GM12872 (cell line): ENCODE data around the gene ANXA6.

Experiments
- TF ChIP-seq, protein P1 (sequence below): IDR thresholded peaks from 3 replicates; pipeline ENCODE4 v1.5.1; 2011; ENCODE audit warnings: low read depth, mild to moderate bottlenecking, low read length, moderate library complexity; ENCODE audit not compliant: insufficient read depth

The ANXA6 gene

GRCh38 chr5:151105561-151105960 is 52.0 kb downstream of the ANXA6 start:
- TF ChIP-seq, protein P1, sequence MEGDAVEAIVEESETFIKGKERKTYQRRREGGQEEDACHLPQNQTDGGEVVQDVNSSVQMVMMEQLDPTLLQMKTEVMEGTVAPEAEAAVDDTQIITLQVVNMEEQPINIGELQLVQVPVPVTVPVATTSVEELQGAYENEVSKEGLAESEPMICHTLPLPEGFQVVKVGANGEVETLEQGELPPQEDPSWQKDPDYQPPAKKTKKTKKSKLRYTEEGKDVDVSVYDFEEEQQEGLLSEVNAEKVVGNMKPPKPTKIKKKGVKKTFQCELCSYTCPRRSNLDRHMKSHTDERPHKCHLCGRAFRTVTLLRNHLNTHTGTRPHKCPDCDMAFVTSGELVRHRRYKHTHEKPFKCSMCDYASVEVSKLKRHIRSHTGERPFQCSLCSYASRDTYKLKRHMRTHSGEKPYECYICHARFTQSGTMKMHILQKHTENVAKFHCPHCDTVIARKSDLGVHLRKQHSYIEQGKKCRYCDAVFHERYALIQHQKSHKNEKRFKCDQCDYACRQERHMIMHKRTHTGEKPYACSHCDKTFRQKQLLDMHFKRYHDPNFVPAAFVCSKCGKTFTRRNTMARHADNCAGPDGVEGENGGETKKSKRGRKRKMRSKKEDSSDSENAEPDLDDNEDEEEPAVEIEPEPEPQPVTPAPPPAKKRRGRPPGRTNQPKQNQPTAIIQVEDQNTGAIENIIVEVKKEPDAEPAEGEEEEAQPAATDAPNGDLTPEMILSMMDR = no peak

DNA sequence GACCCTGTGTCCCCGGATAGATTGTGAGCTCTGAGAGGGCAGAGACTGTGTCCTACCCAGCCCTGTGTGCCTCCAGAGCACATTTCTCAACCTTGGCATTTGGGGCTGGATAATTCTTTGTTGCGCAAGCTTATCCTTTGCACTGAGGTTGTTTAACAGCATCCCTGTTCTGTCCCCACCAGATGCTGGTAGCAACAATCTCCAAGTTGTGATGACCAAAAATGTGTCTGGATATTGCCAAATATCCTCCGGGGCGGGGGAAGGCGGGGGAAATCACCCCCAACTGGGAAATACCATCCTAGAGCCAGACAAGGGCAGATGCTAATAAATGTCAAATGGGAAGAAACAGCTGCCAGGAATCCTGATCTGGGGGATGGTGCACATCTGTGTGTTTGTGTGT is 52.8 kb downstream of the ANXA6 start:
- TF ChIP-seq, protein P1 = no peak

DNA sequence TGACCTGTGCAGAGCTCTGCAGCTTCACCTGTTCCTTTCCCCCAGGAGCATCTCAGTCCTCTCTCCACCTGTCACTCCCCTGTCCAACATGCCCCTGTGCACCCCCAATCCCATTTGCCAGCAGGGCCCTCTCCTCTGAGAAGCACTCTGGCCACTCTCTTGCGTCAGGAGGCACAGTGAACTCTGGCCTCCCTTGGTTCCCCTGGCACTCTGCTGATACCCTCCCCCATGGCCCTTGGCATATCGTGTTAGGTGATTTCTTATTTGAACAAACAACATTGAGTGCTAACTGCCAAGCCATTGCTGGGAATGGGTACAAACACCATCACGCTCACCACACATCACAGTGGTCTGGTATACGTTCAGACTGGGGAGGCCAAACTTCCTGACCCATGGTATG is 55.8 kb downstream of the ANXA6 start:
- TF ChIP-seq, protein P1 = no peak

- TF ChIP-seq, protein P1 = no peak
Measured at GRCh38 chr5:151101151-151101550, 56.4 kb downstream of the ANXA6 start.

DNA sequence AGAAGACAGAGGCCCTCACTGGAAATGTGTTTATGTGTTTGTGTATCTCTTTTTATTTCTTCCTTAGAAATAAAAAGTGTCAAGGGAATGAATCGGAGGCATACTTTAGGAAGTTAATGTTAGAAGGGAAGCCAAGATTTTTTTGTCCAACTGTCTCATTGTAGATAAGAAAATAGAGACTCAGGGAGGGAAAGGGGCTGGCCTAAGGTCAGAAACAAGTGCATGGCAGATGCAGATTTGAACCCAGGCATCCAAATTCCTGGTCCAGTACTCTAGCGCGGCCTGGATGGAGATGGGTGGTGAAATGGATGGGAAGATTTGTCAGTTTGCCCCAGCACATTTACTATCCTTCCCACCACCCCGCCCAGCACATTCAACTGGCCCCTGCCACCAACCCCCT is 56.9 kb downstream of the ANXA6 start:
- TF ChIP-seq, protein P1 = no peak

DNA sequence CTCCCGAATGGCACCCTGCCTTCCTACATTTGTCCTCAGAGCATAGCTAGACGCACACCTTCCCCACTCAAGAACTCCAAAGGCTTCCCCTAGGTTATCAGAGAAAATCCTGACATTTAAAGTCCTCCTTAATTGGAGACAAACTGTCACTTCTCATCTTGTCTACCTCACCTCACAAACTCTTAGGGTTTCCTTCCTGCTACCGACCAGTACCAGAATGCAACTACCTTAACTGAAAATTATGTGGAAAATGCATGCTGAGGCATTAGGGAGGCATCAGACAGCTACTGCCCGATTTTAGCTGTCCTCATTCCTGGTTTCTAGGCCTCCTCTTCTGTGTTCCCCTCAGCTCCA is 58.8 kb downstream of the ANXA6 start:
- TF ChIP-seq, protein P1 = no peak

- TF ChIP-seq, protein P1 = no peak
Measured at GRCh38 chr5:151097820-151098767, 59.5 kb downstream of the ANXA6 start.
